PC-9 (cell line): Measurements from ENCODE around the gene FOXN3.

Experiments
- EZH2 ChIP-seq: fragments of 200-600 bp; sonication (generic); IDR thresholded peaks from 2 replicates; pipeline ENCODE4 v1.8.0; 2017; ENCODE audit warnings: antibody characterized with exemption, low read depth
- TF ChIP-seq, protein P1 (sequence below): fragments of 200-600 bp; sonication (generic); conservative IDR thresholded peaks from 2 replicates; pipeline ENCODE4 v1.6.1; 2017; ENCODE audit warnings: mixed run types, antibody characterized with exemption, mild to moderate bottlenecking, moderate library complexity

- TF ChIP-seq EZH2: no peak
- TF ChIP-seq, protein P1, sequence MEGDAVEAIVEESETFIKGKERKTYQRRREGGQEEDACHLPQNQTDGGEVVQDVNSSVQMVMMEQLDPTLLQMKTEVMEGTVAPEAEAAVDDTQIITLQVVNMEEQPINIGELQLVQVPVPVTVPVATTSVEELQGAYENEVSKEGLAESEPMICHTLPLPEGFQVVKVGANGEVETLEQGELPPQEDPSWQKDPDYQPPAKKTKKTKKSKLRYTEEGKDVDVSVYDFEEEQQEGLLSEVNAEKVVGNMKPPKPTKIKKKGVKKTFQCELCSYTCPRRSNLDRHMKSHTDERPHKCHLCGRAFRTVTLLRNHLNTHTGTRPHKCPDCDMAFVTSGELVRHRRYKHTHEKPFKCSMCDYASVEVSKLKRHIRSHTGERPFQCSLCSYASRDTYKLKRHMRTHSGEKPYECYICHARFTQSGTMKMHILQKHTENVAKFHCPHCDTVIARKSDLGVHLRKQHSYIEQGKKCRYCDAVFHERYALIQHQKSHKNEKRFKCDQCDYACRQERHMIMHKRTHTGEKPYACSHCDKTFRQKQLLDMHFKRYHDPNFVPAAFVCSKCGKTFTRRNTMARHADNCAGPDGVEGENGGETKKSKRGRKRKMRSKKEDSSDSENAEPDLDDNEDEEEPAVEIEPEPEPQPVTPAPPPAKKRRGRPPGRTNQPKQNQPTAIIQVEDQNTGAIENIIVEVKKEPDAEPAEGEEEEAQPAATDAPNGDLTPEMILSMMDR: no peak
Measured at GRCh38 chr14:89365061-89365801, 51.8 kb downstream of the FOXN3 start.
